ENCODE measurements around the gene MYO9A.

MYO9A gene

GRCh38 chr15:71784719-71785118, 333.2 kb downstream of the MYO9A start:
- H3K4me3 ChIP-seq (ENCODE audit: low read depth, low read length) = no peak overlapping the region
- TF ChIP-seq CTCF (IDR thresholded peaks at IDR 0.05; ENCODE audit: low read depth, low read length) = peak; percentile 69
- TF ChIP-seq MYC (IDR thresholded peaks at IDR 0.05; ENCODE audit: low read depth, low read length) = no peak
- DNase-seq (ENCODE audit: low read depth) = peak; percentile 16

- TF ChIP-seq MYC (IDR thresholded peaks at IDR 0.05; ENCODE audit: low read depth, low read length) (no peak), POLR2A (IDR thresholded peaks at IDR 0.05; ENCODE audit: extremely low read depth, insufficient read length) (no peak), CTCF (IDR thresholded peaks at IDR 0.05; ENCODE audit: low read depth, low read length) (no peak)
- no peak for DNase-seq (ENCODE audit: low read depth)
- no peak overlapping the region for H3K4me3 ChIP-seq (ENCODE audit: low read depth, low read length)
These were observed 335.4 kb downstream of the MYO9A start for GRCh38 chr15:71782422-71783165.

GRCh38 chr15:71781965-71782265, 336.0 kb downstream of the MYO9A start:
- TF ChIP-seq MAX (IDR thresholded peaks at IDR 0.05; ENCODE audit: low read depth, low read length) (no peak), POLR2A (IDR thresholded peaks at IDR 0.05; ENCODE audit: extremely low read depth, insufficient read length) (no peak), CTCF (IDR thresholded peaks at IDR 0.05; ENCODE audit: low read depth, low read length) (no peak), MYC (IDR thresholded peaks at IDR 0.05; ENCODE audit: low read depth, low read length) (no peak)
- no peak overlapping the region for H3K4me3 ChIP-seq (ENCODE audit: low read depth, low read length)
- no peak for DNase-seq (ENCODE audit: low read depth)

GRCh38 chr15:71781179-71781964, 336.6 kb downstream of the MYO9A start:
- no peak for TF ChIP-seq POLR2A (IDR thresholded peaks at IDR 0.05; ENCODE audit: extremely low read depth, insufficient read length)
- no peak for TF ChIP-seq MYC (IDR thresholded peaks at IDR 0.05; ENCODE audit: low read depth, low read length)
- no peak for TF ChIP-seq MAX (IDR thresholded peaks at IDR 0.05; ENCODE audit: low read depth, low read length)
- no peak for TF ChIP-seq CTCF (IDR thresholded peaks at IDR 0.05; ENCODE audit: low read depth, low read length)
- DNase-seq (ENCODE audit: low read depth) = no peak
- H3K4me3 ChIP-seq (ENCODE audit: low read depth, low read length) = no peak overlapping the region

GRCh38 chr15:71780115-71780976, 337.6 kb downstream of the MYO9A start:
- no peak overlapping the region for H3K4me3 ChIP-seq (ENCODE audit: low read depth, low read length)
- TF ChIP-seq MYC (IDR thresholded peaks at IDR 0.05; ENCODE audit: low read depth, low read length) (no peak), CTCF (IDR thresholded peaks at IDR 0.05; ENCODE audit: low read depth, low read length) (peak; percentile 57), POLR2A (IDR thresholded peaks at IDR 0.05; ENCODE audit: extremely low read depth, insufficient read length) (no peak), MAX (IDR thresholded peaks at IDR 0.05; ENCODE audit: low read depth, low read length) (no peak)
- peak; percentile 63 for DNase-seq (ENCODE audit: low read depth)
